Embryonic facial prominence (tissue), 1 donor: Measurements from ENCODE around the gene ATP7A.
"Not testable (repeated sequence)": the region's sequence is repeated elsewhere in the genome, so short reads cannot be mapped to it uniquely, and the experiment has no call there.

ENCODE experiments used
- DNase-seq: peaks from one replicate; pipeline ENCODE4 v3.0.0-alpha.2; 2016; ENCODE audit errors: extremely low spot score

ATP7A gene

DNA sequence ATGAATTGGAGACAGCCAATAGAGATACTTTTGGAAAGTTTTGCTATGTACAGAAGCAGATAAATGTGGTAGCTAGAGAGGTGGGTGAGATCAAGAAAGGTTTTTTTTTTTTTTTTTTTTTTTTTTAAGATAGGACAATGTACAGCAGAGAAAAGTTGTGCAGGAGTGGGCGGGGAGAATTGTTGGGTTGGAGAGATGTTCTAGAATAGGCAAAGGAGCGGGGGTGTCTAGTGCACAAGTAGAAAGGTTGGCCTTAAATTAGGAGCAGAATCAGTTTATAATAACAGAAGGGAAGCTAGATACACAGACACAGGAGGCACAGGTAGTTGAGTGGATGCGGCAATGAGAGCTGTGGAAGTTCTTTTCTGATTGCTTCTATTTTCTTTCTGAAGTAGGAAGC is 127.4 kb downstream of the ATP7A start:
- no peak for DNase-seq

DNA sequence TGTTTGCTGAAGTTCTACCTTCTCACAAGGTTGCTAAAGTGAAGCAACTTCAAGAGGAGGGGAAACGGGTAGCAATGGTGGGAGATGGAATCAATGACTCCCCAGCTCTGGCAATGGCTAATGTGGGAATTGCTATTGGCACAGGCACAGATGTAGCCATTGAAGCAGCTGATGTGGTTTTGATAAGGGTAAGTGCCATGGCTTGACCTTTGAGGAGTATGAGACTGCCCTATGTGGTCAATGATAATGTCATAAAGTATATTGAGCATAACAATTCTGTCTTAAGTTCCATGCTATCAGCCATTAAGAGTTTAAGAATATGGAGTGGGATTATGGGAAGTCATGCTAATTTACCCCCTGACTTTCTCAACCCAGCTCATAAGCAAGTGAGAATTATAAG is 132.1 kb downstream of the ATP7A start:
- no peak for DNase-seq

DNA sequence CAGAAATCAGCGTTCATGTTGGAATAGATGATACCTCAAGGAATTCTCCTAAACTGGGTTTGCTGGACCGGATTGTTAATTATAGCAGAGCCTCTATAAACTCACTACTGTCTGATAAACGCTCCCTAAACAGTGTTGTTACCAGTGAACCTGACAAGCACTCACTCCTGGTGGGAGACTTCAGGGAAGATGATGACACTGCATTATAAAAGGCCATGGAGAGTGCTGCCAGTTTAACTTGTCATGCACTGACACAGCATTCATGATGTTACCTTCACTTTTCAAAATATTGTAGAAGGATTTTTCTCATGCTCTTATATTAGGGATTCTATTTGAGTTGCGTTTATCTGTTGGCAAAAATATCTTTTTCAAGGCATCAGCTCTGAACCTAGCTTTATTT is 135.9 kb downstream of the ATP7A start:
- no peak for DNase-seq

DNA sequence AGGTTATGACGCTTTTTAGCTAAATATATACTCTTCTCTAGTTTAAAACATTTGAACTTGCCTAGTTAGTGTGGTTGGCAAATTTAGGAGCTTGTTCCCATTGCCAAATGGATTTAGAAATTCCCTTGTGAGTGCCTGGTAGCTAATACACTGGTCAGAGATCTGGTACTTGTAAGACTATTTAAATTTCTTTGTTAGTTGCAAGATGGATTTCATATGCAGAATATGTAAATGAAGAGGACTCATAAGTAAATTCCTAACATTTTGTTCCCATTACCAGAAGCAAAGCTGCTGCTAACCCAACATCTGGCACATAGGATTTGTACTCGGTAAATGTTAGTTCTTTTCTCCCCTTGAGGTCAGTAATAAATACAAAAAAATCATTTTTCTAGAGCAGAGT is 137.6 kb downstream of the ATP7A start:
- no peak for DNase-seq

DNA sequence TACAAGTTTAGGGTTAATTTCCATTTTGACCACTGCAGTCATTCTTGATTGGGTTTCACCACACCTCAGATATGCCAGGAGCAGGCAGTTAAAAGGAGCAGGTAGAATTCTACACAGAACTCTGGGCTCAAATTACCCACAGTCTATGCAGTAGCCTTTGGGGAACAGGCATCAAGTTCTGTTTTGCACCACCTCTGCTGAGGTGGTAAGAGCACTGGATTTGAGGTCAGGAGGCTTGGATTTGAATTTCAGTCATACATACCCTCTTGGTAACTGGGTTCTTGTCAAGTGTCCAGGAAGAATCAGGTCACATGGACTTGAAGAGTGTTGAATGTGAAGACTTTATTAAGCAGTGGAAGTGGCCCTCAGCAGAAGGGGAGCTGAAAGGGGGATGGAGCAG is 153.2 kb downstream of the ATP7A start:
- no peak for DNase-seq

DNA sequence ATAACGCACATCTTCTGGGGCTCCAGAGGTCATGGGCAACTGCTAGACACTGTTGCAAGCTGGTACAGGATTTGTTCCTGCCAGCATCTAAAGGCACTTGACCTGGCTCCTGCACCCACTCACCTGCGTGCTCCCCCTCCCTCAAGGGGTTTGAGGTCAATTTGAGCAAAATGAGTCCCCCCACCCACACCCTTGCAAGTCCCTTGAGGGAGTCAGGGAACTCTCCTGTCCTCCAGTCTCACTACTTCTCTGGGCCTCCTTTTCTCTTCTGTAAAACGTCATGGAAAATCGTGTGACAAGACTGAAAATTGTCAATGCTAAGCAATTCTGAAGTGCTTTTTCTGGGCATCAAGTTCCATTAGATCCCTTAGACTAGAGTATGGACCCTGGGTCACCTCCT is 153.7 kb downstream of the ATP7A start:
- DNase-seq: no peak

DNA sequence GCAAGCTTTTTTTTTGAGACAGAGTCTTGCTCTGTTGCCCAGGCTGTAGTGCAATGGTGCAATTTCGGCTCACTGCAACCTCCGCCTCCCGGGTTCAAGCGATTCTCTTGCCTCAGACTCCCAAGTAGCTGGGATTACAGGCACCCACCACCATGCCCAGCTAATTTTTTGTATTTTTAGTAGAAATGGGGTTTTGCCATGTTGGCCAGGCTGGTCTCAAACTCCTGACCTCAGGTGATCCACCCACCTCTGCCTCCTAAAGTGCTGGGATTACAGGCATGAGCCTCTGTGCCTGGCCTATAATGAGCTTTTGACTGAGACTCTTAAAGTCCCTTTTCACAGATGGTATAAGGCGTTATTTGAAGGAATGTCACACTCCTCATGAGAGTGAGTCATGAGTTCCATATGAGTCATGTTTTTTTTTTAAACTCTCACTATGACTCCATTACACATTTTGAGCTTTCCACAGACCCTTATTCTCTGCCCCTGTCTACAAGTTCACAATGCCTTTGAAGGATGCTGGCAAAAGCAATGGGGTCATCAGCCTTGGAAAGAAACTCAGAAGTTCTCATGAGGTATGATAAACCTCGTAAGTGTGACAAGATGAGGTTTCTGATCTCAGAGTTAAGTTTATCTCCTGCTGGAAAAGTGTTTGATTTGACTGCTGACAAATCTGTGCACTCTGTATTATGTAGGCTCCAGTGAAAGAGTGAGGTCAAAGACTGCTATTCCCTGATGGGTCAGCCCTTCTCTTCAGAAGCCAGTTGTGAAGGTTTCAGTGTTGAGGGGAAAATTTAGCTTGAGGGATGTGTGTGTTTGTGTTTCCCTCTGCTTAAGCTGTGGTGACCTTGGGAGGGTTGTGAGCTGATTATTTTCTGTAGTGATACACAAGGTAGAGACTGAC is 154.5 kb downstream of the ATP7A start:
- not testable (repeated sequence) for DNase-seq

DNA sequence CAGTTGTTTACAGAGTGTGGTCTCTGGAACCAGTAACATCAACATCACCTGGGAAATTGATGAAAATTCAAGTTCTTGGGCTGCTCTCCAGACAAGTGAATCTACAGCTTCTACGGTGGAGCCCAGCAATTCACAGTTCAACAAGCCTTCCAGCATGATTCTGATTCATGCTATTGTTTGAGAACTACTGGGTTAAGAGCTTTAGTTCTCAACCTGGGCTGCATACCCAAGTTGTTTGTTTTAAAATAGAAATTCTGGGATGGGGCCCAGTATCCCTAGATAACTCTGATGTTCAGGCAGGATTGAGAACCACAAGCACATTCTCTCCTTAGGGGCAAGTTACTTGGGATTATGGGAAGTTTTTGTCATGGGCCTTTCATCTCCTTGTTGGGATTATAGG is 155.6 kb downstream of the ATP7A start:
- no peak for DNase-seq

DNA sequence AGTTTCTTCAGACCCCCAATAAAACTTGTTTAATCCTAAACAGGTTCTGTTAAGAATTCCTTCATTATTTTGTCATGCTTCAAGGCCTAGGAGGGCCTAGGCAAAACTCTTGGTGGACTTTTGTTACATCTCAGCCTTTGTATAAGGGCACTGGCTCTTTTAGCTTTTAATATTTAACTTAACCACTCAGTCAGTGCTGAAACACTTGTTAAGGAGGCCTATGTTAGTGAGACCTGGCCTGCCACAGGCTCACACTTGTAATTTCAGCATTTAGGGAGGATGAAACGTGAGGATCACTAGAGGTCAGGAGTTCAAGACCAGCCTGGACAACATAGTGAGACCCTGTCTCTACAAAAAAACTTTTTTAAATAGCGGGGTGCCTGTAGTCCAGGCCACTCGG is 160.8 kb downstream of the ATP7A start:
- DNase-seq: no peak

DNA sequence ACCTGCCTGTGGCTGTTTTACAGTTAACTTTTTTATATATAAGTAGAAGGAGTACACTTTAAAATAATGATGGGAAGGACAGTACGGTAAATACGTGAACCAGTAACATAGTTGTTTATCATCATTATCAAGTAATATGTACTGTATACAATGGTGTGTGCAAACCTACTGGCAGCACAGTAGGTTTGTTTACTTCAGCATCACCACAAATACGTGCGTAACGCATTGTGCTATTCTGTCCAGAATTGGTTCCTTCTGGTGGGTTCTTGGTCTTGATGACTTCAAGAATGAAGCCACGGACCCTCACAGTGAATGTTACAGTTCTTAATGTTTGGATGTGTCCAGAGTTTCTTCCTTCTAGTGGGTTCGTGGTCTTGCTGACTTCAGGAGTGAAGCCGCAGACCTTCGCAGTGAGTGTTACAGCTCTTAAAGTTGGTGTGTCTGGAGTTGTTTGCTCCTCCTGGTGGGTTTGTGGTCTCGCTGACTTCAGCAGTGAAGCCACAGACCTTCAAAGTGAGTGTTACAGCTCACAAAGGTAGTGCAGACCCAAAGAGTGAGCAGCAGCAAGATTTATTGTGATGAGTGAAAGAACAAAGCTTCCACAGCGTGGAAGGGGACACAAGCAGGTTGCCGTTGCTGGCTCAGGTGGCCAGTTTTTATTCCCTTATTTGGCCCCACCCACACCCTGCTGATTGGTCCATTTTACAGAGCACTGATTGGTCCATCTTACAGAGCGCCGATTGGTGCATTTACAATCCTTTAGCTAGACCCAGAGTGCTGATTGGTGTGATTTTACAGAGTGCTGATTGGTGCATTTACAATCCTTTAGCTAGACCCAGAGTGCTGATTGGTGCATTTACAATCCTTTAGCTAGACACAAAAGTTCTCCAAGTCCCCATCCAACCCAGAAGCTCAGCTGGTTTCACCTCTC is 162.9 kb downstream of the ATP7A start:
- DNase-seq: not testable (repeated sequence)

DNA sequence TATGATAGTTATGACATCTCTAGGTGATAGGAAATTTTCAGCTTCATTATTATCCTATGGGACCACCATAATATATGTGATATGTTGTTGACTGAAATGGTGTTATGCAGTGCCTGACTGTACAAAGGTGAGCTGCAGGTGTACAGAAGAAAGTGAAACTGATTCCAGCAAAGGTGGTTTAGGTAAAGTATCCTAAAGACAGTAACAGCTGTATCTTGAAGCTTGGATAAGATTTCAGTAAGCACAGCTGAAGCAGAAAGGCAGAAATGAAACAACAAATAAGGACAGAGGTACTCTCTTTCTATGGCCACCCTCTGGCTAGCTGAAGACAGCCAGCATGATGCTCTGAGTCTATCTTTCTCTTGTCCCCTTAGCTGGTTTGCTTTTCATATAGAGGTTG is 163.6 kb downstream of the ATP7A start:
- DNase-seq: no peak

DNA sequence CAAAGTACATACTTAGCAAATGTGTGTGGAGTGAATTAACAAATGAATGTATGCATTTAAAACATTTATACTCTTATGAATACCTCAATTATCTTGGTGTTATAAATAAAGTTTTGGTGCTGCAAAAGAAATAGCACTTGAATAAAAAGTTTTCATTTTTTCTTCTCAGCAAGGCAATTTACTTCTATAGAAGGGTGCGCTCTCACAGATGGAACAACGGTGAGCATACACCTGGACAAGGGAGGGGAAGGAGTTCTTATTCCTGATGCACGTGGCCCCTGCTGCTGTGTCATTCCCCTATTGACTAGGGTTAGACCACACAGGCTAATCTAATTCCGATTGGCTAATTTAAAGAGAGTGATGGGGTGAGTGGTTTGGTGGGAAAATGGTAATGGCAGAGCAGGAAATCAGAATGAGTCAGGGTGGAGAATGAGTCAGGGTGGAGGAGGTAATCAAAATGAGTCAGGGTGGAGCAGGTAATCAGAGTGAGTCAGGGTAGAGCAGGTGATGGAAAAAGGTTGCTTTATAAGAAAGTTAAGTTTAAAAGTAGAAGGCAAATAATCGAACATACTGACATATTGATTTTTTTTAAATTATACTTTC is 165.4 kb downstream of the ATP7A start:
- no peak for DNase-seq

DNA sequence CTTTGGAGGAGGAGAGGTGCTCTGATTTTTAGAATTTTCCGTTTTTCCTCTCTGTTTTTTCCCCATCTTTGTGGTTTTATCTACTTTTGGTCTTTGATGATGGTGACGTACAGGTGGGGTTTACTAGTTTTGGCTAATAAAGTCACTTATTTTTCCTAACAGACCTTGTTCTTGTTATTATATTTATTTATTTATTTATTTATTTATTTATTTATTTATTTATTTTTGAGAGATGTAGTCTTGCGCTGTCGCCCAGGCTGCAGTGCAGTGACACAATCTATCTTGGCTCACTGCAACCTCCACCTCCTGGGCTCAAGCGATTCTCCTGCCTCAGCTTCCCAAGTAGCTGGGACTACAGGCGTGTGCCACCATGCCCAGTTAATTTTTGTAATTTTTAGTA is 170.9 kb downstream of the ATP7A start:
- DNase-seq: not testable (repeated sequence)

DNA sequence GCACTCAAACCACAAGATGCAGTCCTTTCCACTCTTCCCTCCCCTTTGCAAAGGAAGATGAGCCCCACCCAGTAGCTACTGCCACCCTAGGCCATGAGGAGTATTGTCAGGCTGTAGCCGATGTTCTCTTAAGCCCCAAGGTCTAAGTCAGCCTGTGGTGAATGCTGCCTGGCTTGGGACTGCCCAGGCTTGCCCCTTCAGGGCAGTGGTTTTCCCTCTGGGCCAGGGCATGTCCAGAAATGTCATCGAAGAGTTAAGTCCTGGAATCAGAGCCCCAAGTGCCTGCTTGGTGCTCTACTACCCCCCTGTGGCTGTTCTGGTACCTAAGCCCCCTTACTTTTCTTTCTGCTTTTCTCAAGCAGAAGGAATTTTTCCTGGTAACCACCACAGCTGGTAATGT is 181.8 kb downstream of the ATP7A start:
- no peak for DNase-seq

DNA sequence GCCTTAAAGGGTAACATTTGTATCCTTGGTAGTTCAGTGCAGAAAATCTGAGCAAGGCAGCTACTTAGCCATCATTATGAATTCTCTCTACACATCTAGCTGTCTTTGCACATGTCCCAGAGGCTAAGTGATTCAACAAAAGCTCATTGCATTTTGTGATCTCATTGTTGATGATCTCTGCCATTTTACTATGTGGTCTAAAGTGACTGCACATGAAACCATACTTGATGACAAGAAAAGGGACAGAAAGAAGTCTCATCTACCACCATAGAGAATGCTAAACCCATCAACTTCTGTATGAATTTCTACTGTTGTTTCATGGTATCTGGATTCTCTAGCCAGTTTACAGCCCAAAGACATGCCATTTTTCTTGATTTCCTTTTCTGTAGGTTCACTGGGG is 187.6 kb downstream of the ATP7A start:
- DNase-seq: no peak
